HepG2 (cell line): ENCODE data around the gene SCFD2. TPM values are rescaled to one million over a fixed set of nuclear protein-coding genes. Genes with fewer than 3 reads are reported as not detected.

Experiments
- ATAC-seq: fragments of 200-7000 bp; cut with Tn5 transposase; 3 replicates; pipeline ENCODE4 v1.9.1; 2020; ENCODE audit warnings: mild to moderate bottlenecking, moderate library complexity
- BruUV-seq: library from RNA; stranded (reverse); fragments of 400-500 nt; replicated peaks from 2 replicates; lab custom pipeline; 2021; lab: Mats Ljungman, UMichigan
- CTCF ChIA-PET: fragments of 300-600 bp; formaldehyde crosslinking; extraction: SDS; loops from one replicate; lab custom pipeline; 2021; ENCODE audit warnings: low total read pairs, inconsistent platforms, low intra/inter-chr PET ratio; lab: Yijun Ruan, JAX
- POLR2A ChIA-PET: fragments of 350-600 bp; sonication (Branson Sonifier 250); formaldehyde crosslinking; loops from one replicate; lab custom pipeline; 2020; ENCODE audit warnings: antibody characterized with exemption, inconsistent platforms; lab: Yijun Ruan, JAX
- DNase-seq: peaks from one replicate; pipeline ENCODE4 v3.0.0-alpha.2; 2015; ENCODE audit warnings: low spot score
- FAIRE-seq: peaks from 3 replicates; lab custom pipeline; 2011; peaks lifted over from hg19 to GRCh38; lab: Jason Lieb, UNC
- H2AFZ ChIP-seq: one replicate; pipeline ENCODE4 v1.6.1; 2011; ENCODE audit warnings: low read length, inconsistent platforms
- H3K27ac ChIP-seq: fragments of 300-600 bp; 3 replicates; pipeline ENCODE4 v1.8.0; 2011; ENCODE audit warnings: mixed run types, mild to moderate bottlenecking, mixed read lengths, low read length, inconsistent platforms; ENCODE audit not compliant: insufficient read depth; ENCODE audit errors: extremely low read length
- H3K27me3 ChIP-seq, 2 experiments: fragments of 200-600 bp in 1 of 2; 2 replicates in 1 of 2; 3 replicates in 1 of 2; pipeline versions ENCODE4 v1.6.0 to v1.8.0; 2011; ENCODE audit warnings: low read length in 2 of 2, mild to moderate bottlenecking in 2 of 2, moderate library complexity in 2 of 2, inconsistent platforms in 1 of 2; ENCODE audit not compliant: insufficient read depth in 2 of 2, control insufficient read depth in 1 of 2
- H3K36me3 ChIP-seq, 2 experiments: fragments of 200-600 bp in 1 of 2; replicated peaks in 1 of 2; 2 replicates in 1 of 2; 3 replicates in 1 of 2; pipeline versions ENCODE4 v1.5.1 to v1.8.0; 2011; ENCODE audit warnings: low read length in 2 of 2, inconsistent platforms in 1 of 2; ENCODE audit not compliant: insufficient read depth in 2 of 2, control insufficient read depth in 1 of 2
- H3K4me1 ChIP-seq: 2 replicates; pipeline ENCODE4 v1.5.1; 2012; ENCODE audit warnings: low read length, inconsistent platforms; ENCODE audit not compliant: insufficient read depth
- H3K4me2 ChIP-seq: 2 replicates; pipeline ENCODE4 v1.6.0; 2011; ENCODE audit warnings: low read depth, low read length, inconsistent platforms
- H3K4me3 ChIP-seq, 3 experiments: fragments of 200-600 bp in 1 of 3; sonication (generic), shearing (Covaris generic) in 1 of 3; replicated peaks in 1 of 3; 2 replicates each; pipeline ENCODE4 v1.5.1; 2011 to 2016; ENCODE audit warnings: low read length in 3 of 3, inconsistent platforms in 2 of 3, low read depth in 2 of 3, mild to moderate bottlenecking in 2 of 3, control low read depth in 1 of 3, mixed read lengths in 1 of 3; ENCODE audit not compliant: insufficient read depth in 1 of 3
- H3K79me2 ChIP-seq: one replicate; pipeline ENCODE4 v1.6.1; 2011; ENCODE audit warnings: low read length, inconsistent platforms; ENCODE audit not compliant: insufficient read depth
- H3K9ac ChIP-seq: 2 replicates; pipeline ENCODE4 v1.6.0; 2011; ENCODE audit warnings: mild to moderate bottlenecking, low read depth, low read length, inconsistent platforms; ENCODE audit not compliant: insufficient read depth
- H3K9me3 ChIP-seq: 2 replicates; pipeline ENCODE4 v1.5.1; 2012; ENCODE audit warnings: mild to moderate bottlenecking, low read length
- H4K20me1 ChIP-seq: 2 replicates; pipeline ENCODE4 v1.6.0; 2011; ENCODE audit warnings: inconsistent platforms, mild to moderate bottlenecking, low read length, moderate library complexity; ENCODE audit not compliant: insufficient read depth
- DNMT1 ChIP-seq: sonication (generic); formaldehyde crosslinking; IDR thresholded peaks from 2 replicates; pipeline ENCODE4 v1.5.1; 2020; ENCODE audit warnings: mild to moderate bottlenecking, missing genetic modification reagents
- GTF3A ChIP-seq: sonication (generic); formaldehyde crosslinking; conservative IDR thresholded peaks from 2 replicates; pipeline ENCODE4 v1.4.0; 2020; ENCODE audit warnings: mild to moderate bottlenecking, missing genetic modification reagents
- HIC2 ChIP-seq: sonication (generic); formaldehyde crosslinking; IDR thresholded peaks from 2 replicates; pipeline ENCODE4 v1.9.0; 2022; ENCODE audit warnings: low read depth, missing genetic modification reagents
- MED8 ChIP-seq: sonication (generic); formaldehyde crosslinking; IDR thresholded peaks from 2 replicates; pipeline ENCODE4 v1.8.1; 2023; ENCODE audit warnings: mild to moderate bottlenecking, missing genetic modification reagents; ENCODE audit not compliant: insufficient replicate concordance
- MNT ChIP-seq: fragments of 450-650 bp; IDR thresholded peaks from 2 replicates; pipeline ENCODE4 v1.6.1; 2016
- THAP9 ChIP-seq: sonication (generic); formaldehyde crosslinking; IDR thresholded peaks from 2 replicates; pipeline ENCODE4; 2020; ENCODE audit warnings: missing genetic modification reagents, mild to moderate bottlenecking, borderline replicate concordance
- ZBED4 ChIP-seq: sonication (generic); formaldehyde crosslinking; IDR thresholded peaks from 2 replicates; pipeline ENCODE4 v1.4.0; 2020; ENCODE audit warnings: missing genetic modification reagents, borderline replicate concordance
- ZNF235 ChIP-seq: sonication (generic); formaldehyde crosslinking; IDR thresholded peaks from 2 replicates; pipeline ENCODE4 v1.8.1; 2023; ENCODE audit warnings: mild to moderate bottlenecking, missing genetic modification reagents, borderline replicate concordance
- WGBS: methylation state at CpG from one replicate; pipeline ENCODE4 v1.1.6; 2017; ENCODE audit warnings: low lambda C conversion rate; 5-methylcytosine and 5-hydroxymethylcytosine counted together
- in situ Hi-C: cut with HindIII; loops from 2 replicates; pipeline ENCODE4 v1.10.0; 2017; ENCODE audit warnings: low pct_unique_long_range_greater_than_20kb; ENCODE audit not compliant: extremely low pct_ligation_motif_present
- intact Hi-C: fragments of 100-400 bp; cut with micrococcal nuclease; formaldehyde crosslinking; loops from one replicate; pipeline ENCODE4 v1.10.0; 2022; ENCODE audit not compliant: unreplicated experiment
- polyA plus RNA-seq, 8 experiments: library from polyadenylated mRNA; depleted of rRNA in 3 of 8; stranded (reverse) in 7 of 8; unstranded in 1 of 8; fragments of >200 nt; fragmentation: Illumina TruSeq in 4 of 8; extraction: Trizol in 4 of 8; gene quantifications; 2 replicates each; pipeline versions ENCODE4 v1.2.1 to v1.2.3, GENCODE V29; 2011 to 2016; ENCODE audit warnings: low read depth in 4 of 8, missing spikeins in 1 of 8, mixed read lengths in 1 of 8; ENCODE audit not compliant: insufficient read depth in 1 of 8
- total RNA-seq, 5 experiments: library from RNA; depleted of rRNA; stranded (reverse); fragments of >200 nt; fragmentation: Illumina TruSeq; extraction: Trizol; gene quantifications; 2 replicates each; pipeline ENCODE4 v1.2.3, GENCODE V29; 2016; ENCODE audit warnings: low read depth in 1 of 5
- TF ChIP-seq, protein P1 (sequence below): conservative IDR thresholded peaks from 2 replicates; pipeline ENCODE4 v1.6.1; 2018; ENCODE audit warnings: missing genetic modification reagents

SCFD2 gene
- total and polyA plus RNA-seq, 2 of the 13 experiments (the other 11 are each of a cell fraction or from before 2014, with no cell fraction given) = 4.6 to 15.6 TPM

DNA sequence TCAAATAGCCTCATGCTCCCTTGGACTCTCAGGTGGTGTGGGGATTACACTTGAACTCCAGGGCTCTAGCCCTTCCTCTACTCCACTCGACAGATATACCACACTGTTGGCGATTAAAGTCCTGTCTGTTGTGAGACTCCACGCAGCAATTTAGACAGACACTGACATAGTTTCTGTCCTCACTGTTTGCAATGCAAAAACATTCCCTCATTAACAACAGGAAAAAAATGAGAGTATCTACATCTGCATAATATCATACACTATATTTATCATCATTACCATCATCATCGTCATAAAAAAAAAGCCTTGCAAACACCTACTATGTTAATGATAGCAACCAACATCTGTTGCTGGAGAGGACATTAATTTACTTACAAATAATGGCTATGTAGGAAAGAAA, 371.3 kb downstream of the SCFD2 start (continued):
- no peak for TF ChIP-seq ZBED4 (CRISPR knock-in tag)
- no peak for TF ChIP-seq DNMT1

GRCh38 chr4:52993771-52994170, 372.1 kb downstream of the SCFD2 start:
- intact Hi-C loops (no loop called here), in situ Hi-C loops (loop anchor here (25.0 kb wide), 1 partner anchor 281 kb away; no protein-coding TSS in a partner anchor)
- WGBS = 96% methylated on average over 6 of the region's 6 CpGs

More at GRCh38 chr4:52993771-52994170, 372.1 kb downstream of the SCFD2 start:
- DNase-seq (no peak), ATAC-seq (no peak), FAIRE-seq (no peak)
- Histone ChIP-seq H3K4me3 (no peak overlapping the region), H3K27me3 (no peaks in the 10 kb centered on the region), H3K36me3 (no peaks in the 10 kb centered on the region), H3K4me2 (no peak overlapping the region), H3K79me2 (no peaks in the 10 kb centered on the region), H3K4me1 (peaks cover 20% of the 10 kb centered on the region), H3K9me3 (no peaks in the 10 kb centered on the region), H3K27ac (no peak overlapping the region), H4K20me1 (no peaks in the 10 kb centered on the region), H3K9ac (no peak overlapping the region), H2AFZ (no peak overlapping the region)
- TF ChIP-seq ZNF235 (CRISPR knock-in tag) = no peak
- TF ChIP-seq MED8 (CRISPR knock-in tag) = no peak
- TF ChIP-seq HIC2 (CRISPR knock-in tag) = no peak
- TF ChIP-seq GTF3A = no peak
- TF ChIP-seq, protein P1, sequence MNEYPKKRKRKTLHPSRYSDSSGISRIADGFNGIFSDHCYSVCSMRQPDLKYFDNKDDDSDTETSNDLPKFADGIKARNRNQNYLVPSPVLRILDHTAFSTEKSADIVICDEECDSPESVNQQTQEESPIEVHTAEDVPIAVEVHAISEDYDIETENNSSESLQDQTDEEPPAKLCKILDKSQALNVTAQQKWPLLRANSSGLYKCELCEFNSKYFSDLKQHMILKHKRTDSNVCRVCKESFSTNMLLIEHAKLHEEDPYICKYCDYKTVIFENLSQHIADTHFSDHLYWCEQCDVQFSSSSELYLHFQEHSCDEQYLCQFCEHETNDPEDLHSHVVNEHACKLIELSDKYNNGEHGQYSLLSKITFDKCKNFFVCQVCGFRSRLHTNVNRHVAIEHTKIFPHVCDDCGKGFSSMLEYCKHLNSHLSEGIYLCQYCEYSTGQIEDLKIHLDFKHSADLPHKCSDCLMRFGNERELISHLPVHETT (CRISPR knock-in tag) = no peak
- TF ChIP-seq THAP9 (CRISPR knock-in tag) = no peak
- no peak for TF ChIP-seq MNT
- ChIA-PET POLR2A (no interaction called here), CTCF (no interaction called here)
- BruUV-seq = no TSS peak
